Suppressor macrophage (primary cell): ENCODE measurements around the gene ARF1.

Experiments
- DNase-seq, 4 experiments: peaks; one replicate each; pipeline ENCODE4 v3.0.0-alpha.2; 2020 to 2022

ARF1 gene

GRCh38 chr1:228071839-228072657 is 10.5 kb upstream of the ARF1 start:
- no peak for DNase-seq

GRCh38 chr1:228072658-228073043 is 9.9 kb upstream of the ARF1 start:
- no peak for DNase-seq

GRCh38 chr1:228073061-228073856 is 9.2 kb upstream of the ARF1 start:
- no peak for DNase-seq

- no peak for DNase-seq
Observed at GRCh38 chr1:228073857-228074545, 8.5 kb upstream of the ARF1 start.

GRCh38 chr1:228074954-228075730 is 7.4 kb upstream of the ARF1 start:
- DNase-seq = no peak

GRCh38 chr1:228075801-228076271 is 6.7 kb upstream of the ARF1 start:
- no peak for DNase-seq

GRCh38 chr1:228076796-228077430 is 5.6 kb upstream of the ARF1 start:
- DNase-seq = no peak

GRCh38 chr1:228077565-228078330 is 4.8 kb upstream of the ARF1 start:
- no peak for DNase-seq

GRCh38 chr1:228079013-228079412 is 3.5 kb upstream of the ARF1 start:
- DNase-seq = no peak

GRCh38 chr1:228079601-228080263 is 2.8 kb upstream of the ARF1 start:
- DNase-seq = no peak

- DNase-seq = no peak
Observed at GRCh38 chr1:228081144-228081543, 1.4 kb upstream of the ARF1 start.

GRCh38 chr1:228081578-228082213 is 812 bp upstream of the ARF1 start:
- DNase-seq = no peak

GRCh38 chr1:228082918-228083870 is 686 bp downstream of the ARF1 start:
- peak; percentile 55 to 80 (median 68) for DNase-seq

GRCh38 chr1:228083871-228084278 is 1.4 kb downstream of the ARF1 start:
- peak; percentile 85 to 93 (median 90) for DNase-seq

GRCh38 chr1:228084325-228084724 is 1.8 kb downstream of the ARF1 start:
- DNase-seq = peak; percentile 67 to 89 (median 80)

- no peak for DNase-seq
Observed at GRCh38 chr1:228084797-228085196, 2.3 kb downstream of the ARF1 start.

- DNase-seq = peak; percentile 57 to 75 (median 66)
Observed at GRCh38 chr1:228085287-228085951, 2.9 kb downstream of the ARF1 start.

GRCh38 chr1:228087771-228088251 is 5.3 kb downstream of the ARF1 start:
- DNase-seq = peak; percentile 86 to 94 (median 90)
